CD14-positive monocyte (primary cell): ENCODE measurements around the gene KISS1. TPM values are rescaled to one million over a fixed set of nuclear protein-coding genes. Genes with fewer than 3 reads are reported as not detected.

Experiments used
- DNase-seq, 3 donors: peaks; one replicate each; pipeline ENCODE4 v3.0.0-alpha.2; 2011 to 2022
- H2AFZ ChIP-seq: 2 replicates; pipeline ENCODE4 v1.6.0; 2012; ENCODE audit warnings: mild to moderate bottlenecking, low read depth, low read length, inconsistent platforms; ENCODE audit not compliant: insufficient read depth, poor library complexity, severe bottlenecking
- H3K27ac ChIP-seq, 2 donors: 1 replicate in 1 of 2; 2 replicates in 1 of 2; pipeline ENCODE4 v1.5.1; 2012 to 2013; ENCODE audit warnings: low read length in 2 of 2, control low read depth in 1 of 2, inconsistent platforms in 1 of 2, low read depth in 1 of 2, mild to moderate bottlenecking in 1 of 2
- H3K27me3 ChIP-seq, 2 donors: one replicate each; pipeline versions ENCODE4 v1.6.0 to v1.6.1; 2011 to 2013; ENCODE audit warnings: low read length in 2 of 2; ENCODE audit not compliant: control insufficient read depth in 2 of 2, insufficient read depth in 2 of 2
- H3K36me3 ChIP-seq, 2 donors: replicated peaks in 1 of 2; 1 replicate in 1 of 2; 2 replicates in 1 of 2; pipeline versions ENCODE4 v1.5.1 to v1.6.1; 2012 to 2013; ENCODE audit warnings: low read length in 2 of 2, control low read depth in 1 of 2, inconsistent platforms in 1 of 2, mild to moderate bottlenecking in 1 of 2; ENCODE audit not compliant: insufficient read depth in 2 of 2, control insufficient read depth in 1 of 2
- H3K4me1 ChIP-seq, 2 donors: 1 replicate in 1 of 2; 2 replicates in 1 of 2; pipeline versions ENCODE4 v1.5.1 to v1.6.1; 2012 to 2013; ENCODE audit warnings: low read length in 2 of 2, control low read depth in 1 of 2, inconsistent platforms in 1 of 2, mild to moderate bottlenecking in 1 of 2, moderate library complexity in 1 of 2; ENCODE audit not compliant: insufficient read depth in 2 of 2, control insufficient read depth in 1 of 2
- H3K4me2 ChIP-seq: replicated peaks from 2 replicates; pipeline ENCODE3; 2012; ENCODE audit warnings: low read length, moderate library complexity, mild to moderate bottlenecking; ENCODE audit not compliant: poor library complexity, severe bottlenecking; ENCODE audit errors: extremely low read depth
- H3K4me3 ChIP-seq, 3 experiments: fragments of 200-600 bp in 1 of 3; sonication (generic) in 1 of 3; replicated peaks in 1 of 3; 1 replicate in 2 of 3; 2 replicates in 1 of 3; pipeline ENCODE4 v1.5.1; 2011 to 2013; ENCODE audit warnings: low read length in 3 of 3, mild to moderate bottlenecking in 3 of 3, control low read depth in 2 of 3, low read depth in 2 of 3, inconsistent platforms in 1 of 3, moderate library complexity in 1 of 3
- H3K79me2 ChIP-seq: 2 replicates; pipeline ENCODE4 v1.6.0; 2012; ENCODE audit warnings: mild to moderate bottlenecking, control low read depth, inconsistent platforms, low read length, moderate library complexity; ENCODE audit not compliant: insufficient read depth
- H3K9ac ChIP-seq: 2 replicates; pipeline ENCODE4 v1.6.0; 2017; ENCODE audit warnings: low read length, mild to moderate bottlenecking; ENCODE audit not compliant: insufficient read depth, poor library complexity, severe bottlenecking
- H3K9me3 ChIP-seq, 2 donors: replicated peaks in 1 of 2; 1 replicate in 1 of 2; 2 replicates in 1 of 2; pipeline versions ENCODE4 v1.5.1 to v1.6.1; 2012 to 2013; ENCODE audit warnings: low read length in 2 of 2, control low read depth in 1 of 2; ENCODE audit not compliant: control insufficient read depth in 1 of 2, insufficient read depth in 1 of 2
- H4K20me1 ChIP-seq: 2 replicates; pipeline ENCODE4 v1.6.0; 2012; ENCODE audit warnings: mild to moderate bottlenecking, low read length, control low read depth, moderate library complexity; ENCODE audit not compliant: insufficient read depth
- H3K27ac Mint-ChIP-seq, 7 donors: one replicate each; pipeline ENCODE4 v1.8.0; 2020; ENCODE audit warnings: mild to moderate bottlenecking in 7 of 7, mixed read lengths in 7 of 7, moderate library complexity in 6 of 7, inconsistent platforms in 2 of 7
- H3K27me3 Mint-ChIP-seq, 3 donors: one replicate each; pipeline ENCODE4 v1.8.0; 2021 to 2022; ENCODE audit warnings: low read depth in 3 of 3, mild to moderate bottlenecking in 3 of 3, mixed read lengths in 3 of 3, moderate library complexity in 3 of 3, inconsistent platforms in 1 of 3
- H3K36me3 Mint-ChIP-seq, 2 donors: one replicate each; pipeline ENCODE4 v1.8.0; 2020; ENCODE audit warnings: mixed read lengths in 2 of 2, inconsistent platforms in 1 of 2, mild to moderate bottlenecking in 1 of 2
- H3K4me1 Mint-ChIP-seq: one replicate; pipeline ENCODE4 v1.8.0; 2020; ENCODE audit warnings: mild to moderate bottlenecking, mixed read lengths
- H3K4me3 Mint-ChIP-seq, 2 donors: one replicate each; pipeline ENCODE4 v1.8.0; 2020; ENCODE audit warnings: mild to moderate bottlenecking in 2 of 2, mixed read lengths in 2 of 2, moderate library complexity in 1 of 2
- H3K9me3 Mint-ChIP-seq, 7 donors: one replicate each; pipeline ENCODE4 v1.8.0; 2020 to 2022; ENCODE audit warnings: mixed read lengths in 7 of 7, mild to moderate bottlenecking in 6 of 7, moderate library complexity in 6 of 7, inconsistent platforms in 2 of 7
- CTCF ChIP-seq: fragments of 200-600 bp; IDR thresholded peaks from one replicate; pipeline ENCODE4 v1.8.0; 2022; ENCODE audit warnings: antibody characterized with exemption, mild to moderate bottlenecking
- WGBS: methylation state at CpG from one replicate; pipeline ENCODE4 v1.1.5; 2013; ENCODE audit warnings: missing lambda C conversion rate; ENCODE audit not compliant: insufficient coverage; 5-methylcytosine and 5-hydroxymethylcytosine counted together
- intact Hi-C, 2 donors: fragments of 100-400 bp; cut with micrococcal nuclease; formaldehyde crosslinking; loops; one replicate each; pipeline versions ENCODE4 v1.15.0 to v1.15.1; 2023
- polyA plus RNA-seq, 3 donors: library from polyadenylated mRNA; depleted of rRNA in 1 of 3; unstranded in 2 of 3; stranded (reverse) in 1 of 3; fragments of 300-500 nt in 2 of 3; fragments of >200 nt in 1 of 3; fragmentation: Illumina TruSeq in 2 of 3; gene quantifications; 1 replicate in 2 of 3; 2 replicates in 1 of 3; pipeline ENCODE4 v1.2.3, GENCODE V29; 2012 to 2021

KISS1 gene
- polyA plus RNA-seq, 3 donors = not detected

- no peak overlapping the region for H2AFZ ChIP-seq
Observed at GRCh38 chr1:204161609-204162493, 34.4 kb downstream of the KISS1 start.

GRCh38 chr1:204157962-204158361 lies 38.3 kb downstream of the KISS1 start:
- peaks cover 12 to 24% (median 22%) of the 10 kb centered on the region in 3 donors for H3K27me3 Mint-ChIP-seq
- Histone ChIP-seq H3K4me3 (no peak overlapping the region), H3K4me1 (peaks cover under 1 to 1% of the 10 kb centered on the region in 2 donors), H3K79me2 (no peaks in the 10 kb centered on the region), H3K4me2 (no peak overlapping the region), H4K20me1 (no peaks in the 10 kb centered on the region), H2AFZ (no peak overlapping the region), H3K9me3 (no peaks in the 10 kb centered on the region), H3K27ac (no peak overlapping the region), H3K36me3 (no peaks in the 10 kb centered on the region), H3K9ac (no peak overlapping the region), H3K27me3 (peaks cover 0 to 8% of the 10 kb centered on the region in 2 donors)
- no peak overlapping the region for H3K4me3 Mint-ChIP-seq
- H3K27ac Mint-ChIP-seq = peak overlapping the region in 1 of 7 donors; percentile 3
- TF ChIP-seq CTCF = no peak
- intact Hi-C loops = no loop called here
- WGBS = 33% methylated on average over 5 of the region's 6 CpGs
- H3K36me3 Mint-ChIP-seq = no peaks in the 10 kb centered on the region
- H3K9me3 Mint-ChIP-seq = no peaks in the 10 kb centered on the region
- no peak for DNase-seq
- H3K4me1 Mint-ChIP-seq = peaks cover 4% of the 10 kb centered on the region

More at GRCh38 chr1:204161609-204162493, 34.4 kb downstream of the KISS1 start:
- Mint-ChIP-seq H3K27me3 (peaks cover 3 to 15% (median 7%) of the 10 kb centered on the region in 3 donors), H3K4me1 (peaks cover 3% of the 10 kb centered on the region), H3K4me3 (no peak overlapping the region), H3K9me3 (no peaks in the 10 kb centered on the region), H3K36me3 (no peaks in the 10 kb centered on the region), H3K27ac (no peak overlapping the region)
- no peaks in the 10 kb centered on the region for H3K79me2 ChIP-seq
- no peaks in the 10 kb centered on the region for H3K4me1 ChIP-seq
- no peak overlapping the region for H3K27ac ChIP-seq
- TF ChIP-seq CTCF = no peak
- H3K4me2 ChIP-seq = no peak overlapping the region
- no peaks in the 10 kb centered on the region for H3K27me3 ChIP-seq
- H3K36me3 ChIP-seq = no peaks in the 10 kb centered on the region
- intact Hi-C loops = loop anchor here (1.0 to 5.0 kb wide), 4 partner anchors 43 to 205 kb away; no protein-coding TSS in a partner anchor
- H4K20me1 ChIP-seq = no peaks in the 10 kb centered on the region
- no peaks in the 10 kb centered on the region for H3K9me3 ChIP-seq
- no peak for DNase-seq
- no peak overlapping the region for H3K9ac ChIP-seq
- H3K4me3 ChIP-seq = no peak overlapping the region
- WGBS = 79% methylated on average over 10 of the region's 14 CpGs
